Sigmoid colon (tissue), 7 donors: Measurements from ENCODE around the gene C2CD2. TPM values are rescaled to one million over a fixed set of nuclear protein-coding genes. Genes with fewer than 3 reads are reported as not detected.

Experiments
- DNase-seq: peaks from one replicate; pipeline ENCODE4 v3.0.0-alpha.2; 2019
- H3K27ac ChIP-seq, 4 donors: fragments of 200-600 bp; sonication (generic); one replicate each; pipeline ENCODE4 v1.5.1; 2016 to 2019; ENCODE audit warnings: mild to moderate bottlenecking in 1 of 4
- H3K27me3 ChIP-seq, 3 donors: fragments of 200-600 bp; sonication (generic); one replicate each; pipeline ENCODE4 v1.5.1; 2019; ENCODE audit warnings: mild to moderate bottlenecking in 1 of 3
- H3K36me3 ChIP-seq, 4 donors: fragments of 200-600 bp; sonication (generic); one replicate each; pipeline ENCODE4 v1.5.1; 2016 to 2019
- H3K4me1 ChIP-seq, 4 donors: fragments of 200-600 bp; sonication (generic); one replicate each; pipeline ENCODE4 v1.5.1; 2017 to 2019
- H3K4me3 ChIP-seq, 4 donors: fragments of 200-600 bp; sonication (generic); one replicate each; pipeline ENCODE4 v1.5.1; 2017 to 2019; ENCODE audit warnings: mild to moderate bottlenecking in 2 of 4, moderate library complexity in 1 of 4
- H3K9me3 ChIP-seq, 4 donors: fragments of 200-600 bp in 3 of 4; sonication (generic) in 3 of 4; one replicate each; pipeline versions ENCODE4 v1.5.1 to v1.6.1; 2013 to 2019
- EP300 ChIP-seq, 4 donors: sonication (generic); formaldehyde crosslinking; IDR thresholded peaks; one replicate each; pipeline ENCODE4 v1.6.1; 2017; ENCODE audit warnings: antibody characterized with exemption in 4 of 4
- POLR2A ChIP-seq, 2 donors: fragments of 450-650 bp; IDR thresholded peaks; one replicate each; pipeline ENCODE4 v1.6.1; 2016; ENCODE audit warnings: antibody characterized with exemption in 2 of 2, mild to moderate bottlenecking in 2 of 2, moderate library complexity in 2 of 2
- POLR2AphosphoS5 ChIP-seq, 4 donors: sonication (generic); formaldehyde crosslinking; IDR thresholded peaks; one replicate each; pipeline ENCODE4 v1.6.1; 2017; ENCODE audit warnings: antibody characterized with exemption in 4 of 4
- WGBS, 2 donors: extraction: QIAGEN DNeasy Blood & Tissue Kit; methylation state at CpG; one replicate each; pipeline ENCODE4 v1.1.7; 2013; 5-methylcytosine and 5-hydroxymethylcytosine counted together
- intact Hi-C: fragments of 100-400 bp; cut with DNase I; formaldehyde crosslinking; loops from one replicate; pipeline ENCODE4 v1.15.1; 2023
- polyA plus RNA-seq, 3 donors: library from polyadenylated mRNA; stranded (reverse); fragments of 200-250 nt; gene quantifications; one replicate each; pipeline ENCODE4 v1.2.3, GENCODE V29; 2013
- total RNA-seq, 4 donors: library from RNA; depleted of rRNA; stranded (reverse); fragments of >200 nt; gene quantifications; one replicate each; pipeline ENCODE4 v1.1.0, GENCODE V29; 2016
- TF ChIP-seq, protein P1 (sequence below), 4 experiments: fragments of 450-650 bp in 3 of 4; fragments of 200-600 bp in 1 of 4; IDR thresholded peaks; one replicate each; pipeline ENCODE4 v1.5.1; 2016 to 2019; ENCODE audit warnings: antibody characterized with exemption in 4 of 4, mild to moderate bottlenecking in 3 of 4, moderate library complexity in 2 of 4
- donor health status: healthy with polysubstance abuse.
- donor health status: Bipolar disorder and iron deficiency.
- donor health status: healthy.

The C2CD2 gene
- total and polyA plus RNA-seq, 7 donors = 1.8 to 45.1 (median 19.0) TPM

- no peaks in the 10 kb centered on the region for H3K9me3 ChIP-seq
- no peak overlapping the region for H3K4me3 ChIP-seq
- no peak for DNase-seq
- TF ChIP-seq EP300 (IDR thresholded peaks at IDR 0.05) (no peak), POLR2AphosphoS5 (IDR thresholded peaks at IDR 0.05) (no peak), POLR2A (IDR thresholded peaks at IDR 0.05) (no peak)
- TF ChIP-seq, protein P1, sequence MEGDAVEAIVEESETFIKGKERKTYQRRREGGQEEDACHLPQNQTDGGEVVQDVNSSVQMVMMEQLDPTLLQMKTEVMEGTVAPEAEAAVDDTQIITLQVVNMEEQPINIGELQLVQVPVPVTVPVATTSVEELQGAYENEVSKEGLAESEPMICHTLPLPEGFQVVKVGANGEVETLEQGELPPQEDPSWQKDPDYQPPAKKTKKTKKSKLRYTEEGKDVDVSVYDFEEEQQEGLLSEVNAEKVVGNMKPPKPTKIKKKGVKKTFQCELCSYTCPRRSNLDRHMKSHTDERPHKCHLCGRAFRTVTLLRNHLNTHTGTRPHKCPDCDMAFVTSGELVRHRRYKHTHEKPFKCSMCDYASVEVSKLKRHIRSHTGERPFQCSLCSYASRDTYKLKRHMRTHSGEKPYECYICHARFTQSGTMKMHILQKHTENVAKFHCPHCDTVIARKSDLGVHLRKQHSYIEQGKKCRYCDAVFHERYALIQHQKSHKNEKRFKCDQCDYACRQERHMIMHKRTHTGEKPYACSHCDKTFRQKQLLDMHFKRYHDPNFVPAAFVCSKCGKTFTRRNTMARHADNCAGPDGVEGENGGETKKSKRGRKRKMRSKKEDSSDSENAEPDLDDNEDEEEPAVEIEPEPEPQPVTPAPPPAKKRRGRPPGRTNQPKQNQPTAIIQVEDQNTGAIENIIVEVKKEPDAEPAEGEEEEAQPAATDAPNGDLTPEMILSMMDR (IDR thresholded peaks at IDR 0.05) = no peak
- WGBS, 2 donors = 36 to 77% methylated on average over 15 of the region's 15 CpGs
- H3K27ac ChIP-seq = no peak overlapping the region
- intact Hi-C loops = no loop called here
- no peaks in the 10 kb centered on the region for H3K27me3 ChIP-seq
- no peaks in the 10 kb centered on the region for H3K4me1 ChIP-seq
- H3K36me3 ChIP-seq = no peaks in the 10 kb centered on the region
Observed at GRCh38 chr21:41973427-41973831, 19.6 kb upstream of the C2CD2 start.

- Histone ChIP-seq H3K9me3 (no peaks in the 10 kb centered on the region), H3K27me3 (no peaks in the 10 kb centered on the region), H3K27ac (no peak overlapping the region), H3K4me1 (no peaks in the 10 kb centered on the region), H3K4me3 (no peak overlapping the region), H3K36me3 (no peaks in the 10 kb centered on the region)
- no peak for DNase-seq
- WGBS, 2 donors = 90 to 95% methylated on average over 23 of the region's 23 CpGs
- intact Hi-C loops = no loop called here
- TF ChIP-seq POLR2AphosphoS5 (IDR thresholded peaks at IDR 0.05) (no peak), EP300 (IDR thresholded peaks at IDR 0.05) (no peak), POLR2A (IDR thresholded peaks at IDR 0.05) (no peak)
Observed at GRCh38 chr21:41972511-41973205, 18.8 kb upstream of the C2CD2 start.

GRCh38 chr21:41971891-41972290 lies 18.1 kb upstream of the C2CD2 start:
- Histone ChIP-seq H3K36me3 (no peaks in the 10 kb centered on the region), H3K4me3 (no peak overlapping the region), H3K4me1 (no peaks in the 10 kb centered on the region), H3K9me3 (no peaks in the 10 kb centered on the region), H3K27ac (no peak overlapping the region), H3K27me3 (no peaks in the 10 kb centered on the region)
- WGBS, 2 donors = 86 to 94% methylated on average over 6 of the region's 6 CpGs
- no peak for DNase-seq
- intact Hi-C loops = no loop called here
- TF ChIP-seq POLR2A (IDR thresholded peaks at IDR 0.05) = no peak
- TF ChIP-seq POLR2AphosphoS5 (IDR thresholded peaks at IDR 0.05) = no peak
- TF ChIP-seq, protein P1 (IDR thresholded peaks at IDR 0.05) = no peak
- TF ChIP-seq EP300 (IDR thresholded peaks at IDR 0.05) = no peak

GRCh38 chr21:41970751-41971653 lies 17.2 kb upstream of the C2CD2 start:
- no peak overlapping the region for H3K27ac ChIP-seq
- intact Hi-C loops = no loop called here
- H3K4me3 ChIP-seq = no peak overlapping the region
- no peaks in the 10 kb centered on the region for H3K9me3 ChIP-seq
- TF ChIP-seq POLR2AphosphoS5 (IDR thresholded peaks at IDR 0.05) (no peak), EP300 (IDR thresholded peaks at IDR 0.05) (no peak), POLR2A (IDR thresholded peaks at IDR 0.05) (no peak)
- TF ChIP-seq, protein P1 (IDR thresholded peaks at IDR 0.05) = no peak
- H3K36me3 ChIP-seq = no peaks in the 10 kb centered on the region
- no peaks in the 10 kb centered on the region for H3K4me1 ChIP-seq
- DNase-seq = no peak
- no peaks in the 10 kb centered on the region for H3K27me3 ChIP-seq
- WGBS, 2 donors = 87 to 93% methylated on average over 20 of the region's 20 CpGs

DNA sequence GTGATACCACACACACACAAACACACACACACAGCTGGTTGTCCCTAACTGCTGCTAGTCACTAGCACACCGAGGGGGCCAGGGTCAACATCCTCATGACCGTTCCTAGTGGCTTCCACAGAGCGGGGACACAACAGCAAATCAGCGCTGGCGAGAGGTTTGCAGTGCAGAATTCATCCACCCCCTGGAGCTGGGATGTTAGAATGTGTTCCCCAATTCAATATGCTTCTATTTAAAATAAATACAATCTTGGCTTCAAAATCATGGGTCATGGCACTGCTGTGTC lies 16.2 kb upstream of the C2CD2 start:
- H3K4me1 ChIP-seq = no peaks in the 10 kb centered on the region
- intact Hi-C loops = no loop called here
- no peaks in the 10 kb centered on the region for H3K27me3 ChIP-seq
- H3K36me3 ChIP-seq = no peaks in the 10 kb centered on the region
- no peaks in the 10 kb centered on the region for H3K9me3 ChIP-seq
- TF ChIP-seq POLR2AphosphoS5 (IDR thresholded peaks at IDR 0.05) (no peak), EP300 (IDR thresholded peaks at IDR 0.05) (no peak), POLR2A (IDR thresholded peaks at IDR 0.05) (no peak)
- TF ChIP-seq, protein P1 (IDR thresholded peaks at IDR 0.05) = no peak
- H3K27ac ChIP-seq = no peak overlapping the region
- WGBS, 2 donors = 92% methylated on average over 5 of the region's 5 CpGs
- no peak for DNase-seq
- H3K4me3 ChIP-seq = no peak overlapping the region
